ENCODE measurements around the gene PAEP. TPM values are rescaled to one million over a fixed set of nuclear protein-coding genes. Genes with fewer than 3 reads are reported as not detected.
A peak's percentile ranks its signal among the peaks of the same experiment; 100 is the strongest.

Gene PAEP
- total RNA-seq, 1 donor from 2014 or later, result not detected

DNA sequence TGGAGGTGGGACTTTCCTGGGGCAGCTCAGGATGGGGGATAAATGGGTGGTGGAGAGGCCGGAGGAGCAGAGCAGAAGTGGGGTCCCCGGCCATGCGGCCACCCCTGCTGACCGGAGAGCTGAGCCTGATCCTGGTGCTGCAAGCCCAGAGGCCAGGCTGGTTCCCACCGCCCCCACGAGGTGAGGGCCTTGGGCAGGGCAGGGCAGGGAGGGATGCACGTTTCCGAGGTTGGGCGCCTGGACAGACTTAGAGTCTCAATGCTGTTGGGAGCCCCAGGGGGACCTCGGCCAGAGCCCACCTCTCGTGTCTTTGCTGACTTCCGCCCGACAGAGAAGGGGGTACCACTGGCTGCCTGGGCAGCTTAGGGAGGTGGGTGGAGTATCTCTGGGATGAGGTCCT lies 10.1 kb upstream of the PAEP start:
- no peak for DNase-seq
- no peaks in the 10 kb centered on the region for H3K36me3 Mint-ChIP-seq (ENCODE audit: low read depth)
- H3K4me3 Mint-ChIP-seq, result no peak overlapping the region
- intact Hi-C loops (cut with micrococcal nuclease), result no loop called here
- H3K9me3 Mint-ChIP-seq, result no peaks in the 10 kb centered on the region
- no peaks in the 10 kb centered on the region for H3K4me1 Mint-ChIP-seq
- H3K27ac Mint-ChIP-seq, result no peak overlapping the region
- no peaks in the 10 kb centered on the region for H3K27me3 Mint-ChIP-seq

DNA sequence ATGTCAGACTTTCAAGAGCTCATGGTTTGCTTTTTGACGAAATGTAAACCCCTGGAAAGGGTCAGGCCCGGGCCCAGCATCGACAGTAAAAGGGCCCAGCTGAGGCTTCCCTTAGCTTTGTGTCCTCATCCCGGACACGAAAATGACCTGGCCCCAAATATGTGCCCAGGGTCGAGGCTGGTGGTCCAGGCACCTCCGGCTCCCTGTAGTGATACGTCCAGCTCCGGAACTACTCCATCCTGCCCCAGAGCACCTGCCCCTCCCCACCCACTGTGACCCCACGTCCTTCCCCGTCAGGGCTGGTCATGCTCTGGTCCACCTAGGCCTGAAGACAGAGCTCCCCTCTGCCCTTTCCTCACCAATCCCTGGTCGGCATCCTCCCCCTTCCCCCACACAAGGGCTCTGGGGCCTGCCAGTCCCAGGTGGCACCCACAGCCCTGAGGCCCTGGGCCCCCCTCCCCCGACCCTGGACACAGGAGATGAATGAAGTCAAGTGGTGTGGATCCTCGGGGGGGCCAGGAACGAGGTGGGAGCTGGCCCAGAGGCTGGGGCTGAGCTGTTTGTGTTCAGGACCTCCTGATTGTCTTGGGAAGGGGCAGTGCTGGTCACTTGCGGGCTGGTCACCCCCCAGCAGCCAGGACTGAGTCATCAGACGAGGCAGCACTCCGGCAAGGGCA lies 9.4 kb upstream of the PAEP start:
- Mint-ChIP-seq H3K4me1 (no peaks in the 10 kb centered on the region), H3K4me3 (no peak overlapping the region), H3K9me3 (no peaks in the 10 kb centered on the region), H3K36me3 (ENCODE audit: low read depth) (no peaks in the 10 kb centered on the region), H3K27ac (no peak overlapping the region), H3K27me3 (no peaks in the 10 kb centered on the region)
- DNase-seq, result no peak
- intact Hi-C loops (cut with micrococcal nuclease), result no loop called here

DNA sequence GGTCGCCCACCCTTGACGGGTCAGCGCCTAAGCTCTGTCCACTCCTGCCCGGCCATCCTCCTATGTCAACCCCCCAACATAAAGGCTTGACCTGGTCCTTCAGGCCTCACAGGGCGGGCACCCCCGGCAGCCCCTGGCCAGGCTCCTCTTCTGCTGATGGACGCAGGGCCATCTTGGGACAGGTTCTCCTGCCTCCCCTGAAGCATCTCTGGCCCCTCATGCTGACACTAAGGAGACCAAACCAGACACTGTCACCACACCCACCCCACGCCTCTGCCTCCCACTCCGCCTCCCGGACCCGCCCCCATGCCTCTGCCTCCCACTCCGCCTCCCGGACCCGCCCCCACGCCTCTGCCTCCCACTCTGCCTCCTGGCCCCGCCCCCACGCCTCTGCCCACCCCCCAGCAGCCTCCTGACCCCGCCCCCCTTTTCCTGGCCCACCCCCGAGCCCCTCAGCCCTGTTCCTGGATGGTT lies 8.8 kb upstream of the PAEP start:
- DNase-seq, result no peak
- Mint-ChIP-seq H3K4me1 (no peaks in the 10 kb centered on the region), H3K9me3 (no peaks in the 10 kb centered on the region), H3K36me3 (ENCODE audit: low read depth) (no peaks in the 10 kb centered on the region), H3K27me3 (no peaks in the 10 kb centered on the region), H3K4me3 (no peak overlapping the region), H3K27ac (no peak overlapping the region)
- intact Hi-C loops (cut with micrococcal nuclease), result no loop called here

DNA sequence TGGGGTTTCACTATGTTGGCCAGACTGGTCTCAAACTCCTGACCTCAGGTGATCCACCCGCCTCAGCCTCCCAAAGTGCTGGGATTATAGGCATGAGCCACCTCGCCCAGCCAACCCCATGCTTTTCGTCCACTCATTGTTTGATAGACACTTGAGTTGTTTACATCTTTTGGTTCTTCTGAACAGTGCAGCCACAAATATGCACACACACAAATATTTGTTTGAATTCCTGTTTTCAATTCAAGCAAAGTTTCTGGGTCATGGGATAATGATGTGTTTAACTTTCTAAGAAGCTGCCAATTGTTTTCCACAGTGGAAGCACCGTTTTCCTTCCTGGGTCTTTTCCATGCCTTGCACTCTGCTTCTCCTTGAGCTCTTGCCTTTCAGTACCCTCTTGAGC lies 6.8 kb upstream of the PAEP start:
- H3K9me3 Mint-ChIP-seq, result no peaks in the 10 kb centered on the region
- DNase-seq, result no peak
- H3K36me3 Mint-ChIP-seq (ENCODE audit: low read depth), result no peaks in the 10 kb centered on the region
- H3K27ac Mint-ChIP-seq, result no peak overlapping the region
- no peaks in the 10 kb centered on the region for H3K4me1 Mint-ChIP-seq
- intact Hi-C loops (cut with micrococcal nuclease), result no loop called here
- H3K27me3 Mint-ChIP-seq, result no peaks in the 10 kb centered on the region
- no peak overlapping the region for H3K4me3 Mint-ChIP-seq

DNA sequence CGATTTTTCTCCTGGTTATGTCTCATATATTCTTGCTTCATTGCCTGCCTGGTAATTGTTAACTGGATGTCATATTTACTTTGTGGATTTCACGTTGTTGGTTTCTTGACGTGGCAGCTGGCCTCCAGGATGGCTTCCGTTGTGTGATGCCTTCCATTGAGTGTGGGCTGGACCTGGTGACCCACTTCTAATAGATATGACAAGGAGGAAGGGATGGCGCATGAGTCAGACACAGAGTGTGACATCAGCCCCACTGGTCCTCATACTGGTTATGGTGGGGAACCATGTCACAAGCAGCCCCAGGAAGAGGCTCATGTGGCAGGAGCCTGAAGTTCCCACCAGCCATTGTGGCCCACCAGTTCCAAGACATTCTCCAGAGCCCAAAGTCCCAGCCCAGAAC lies 6.4 kb upstream of the PAEP start:
- Mint-ChIP-seq H3K27me3 (no peaks in the 10 kb centered on the region), H3K9me3 (no peaks in the 10 kb centered on the region), H3K4me1 (no peaks in the 10 kb centered on the region), H3K4me3 (no peak overlapping the region), H3K27ac (no peak overlapping the region), H3K36me3 (ENCODE audit: low read depth) (no peaks in the 10 kb centered on the region)
- DNase-seq, result no peak
- intact Hi-C loops (cut with micrococcal nuclease), result no loop called here

DNA sequence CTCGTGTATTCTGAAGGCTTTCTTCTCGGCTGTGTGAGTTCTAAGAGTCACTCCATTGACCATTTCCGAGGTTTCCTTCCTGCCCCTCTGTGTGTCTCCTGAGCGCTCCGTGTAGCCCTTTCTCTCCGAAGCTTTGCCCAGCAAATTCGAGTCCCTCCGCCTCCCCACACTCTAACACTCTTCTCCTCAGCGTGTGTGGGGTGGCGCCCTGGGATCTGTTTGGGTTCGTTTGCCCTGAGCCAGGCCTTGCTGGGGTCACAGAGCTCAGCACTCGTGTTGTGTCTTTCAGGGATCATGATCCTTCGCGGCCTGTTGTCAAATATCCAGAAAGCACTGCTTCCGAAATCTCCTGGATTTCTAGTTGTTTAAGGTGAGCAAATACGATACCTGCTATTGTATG lies 5.6 kb upstream of the PAEP start:
- no peak for DNase-seq
- intact Hi-C loops (cut with micrococcal nuclease), result no loop called here
- no peaks in the 10 kb centered on the region for H3K27me3 Mint-ChIP-seq
- no peak overlapping the region for H3K4me3 Mint-ChIP-seq
- H3K36me3 Mint-ChIP-seq (ENCODE audit: low read depth), result no peaks in the 10 kb centered on the region
- H3K4me1 Mint-ChIP-seq, result no peaks in the 10 kb centered on the region
- no peaks in the 10 kb centered on the region for H3K9me3 Mint-ChIP-seq
- no peak overlapping the region for H3K27ac Mint-ChIP-seq

GRCh38 chr9:135559606-135560005 lies 1.9 kb upstream of the PAEP start:
- Mint-ChIP-seq H3K27ac (no peak overlapping the region), H3K9me3 (no peaks in the 10 kb centered on the region), H3K36me3 (ENCODE audit: low read depth) (no peaks in the 10 kb centered on the region), H3K4me3 (no peak overlapping the region), H3K27me3 (no peaks in the 10 kb centered on the region), H3K4me1 (no peaks in the 10 kb centered on the region)
- intact Hi-C loops (cut with micrococcal nuclease), result no loop called here
- no peak for DNase-seq

DNA sequence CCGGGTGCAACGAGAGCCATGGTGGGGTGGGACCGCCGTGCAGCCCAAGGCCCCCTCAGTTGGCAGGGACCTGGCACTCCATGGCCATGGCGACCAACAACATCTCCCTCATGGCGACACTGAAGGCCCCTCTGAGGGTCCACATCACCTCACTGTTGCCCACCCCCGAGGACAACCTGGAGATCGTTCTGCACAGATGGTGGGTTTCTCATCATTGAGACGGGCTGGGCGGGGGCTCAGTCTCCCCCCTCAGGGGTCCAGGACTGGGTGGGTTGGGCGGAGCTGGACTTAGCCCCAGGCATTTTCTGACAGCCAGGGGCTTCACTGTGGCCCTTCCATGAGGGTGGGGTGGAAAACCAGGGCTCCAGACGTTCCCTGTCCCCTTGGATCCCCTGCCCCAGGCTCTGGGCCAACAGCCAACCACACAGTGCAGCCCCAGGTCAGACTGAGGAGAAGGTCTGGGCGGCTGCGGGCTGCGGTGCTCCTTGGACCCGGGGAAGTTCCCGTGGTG lies 734 bp downstream of the PAEP start:
- no peaks in the 10 kb centered on the region for H3K4me1 Mint-ChIP-seq
- H3K36me3 Mint-ChIP-seq (ENCODE audit: low read depth), result no peaks in the 10 kb centered on the region
- H3K27me3 Mint-ChIP-seq, result peaks cover 2% of the 10 kb centered on the region
- DNase-seq, result no peak
- no peak overlapping the region for H3K27ac Mint-ChIP-seq
- H3K4me3 Mint-ChIP-seq, result no peak overlapping the region
- no peaks in the 10 kb centered on the region for H3K9me3 Mint-ChIP-seq
- intact Hi-C loops (cut with micrococcal nuclease), result no loop called here

- Mint-ChIP-seq H3K9me3 (no peaks in the 10 kb centered on the region), H3K4me1 (no peaks in the 10 kb centered on the region), H3K36me3 (ENCODE audit: low read depth) (no peaks in the 10 kb centered on the region), H3K27ac (no peak overlapping the region), H3K27me3 (peaks cover 2% of the 10 kb centered on the region), H3K4me3 (no peak overlapping the region)
- intact Hi-C loops (cut with micrococcal nuclease), result no loop called here
- no peak for DNase-seq
These were observed 1.5 kb downstream of the PAEP start for GRCh38 chr9:135563039-135563476.

- H3K27me3 Mint-ChIP-seq, result peaks cover 2% of the 10 kb centered on the region
- H3K4me1 Mint-ChIP-seq, result no peaks in the 10 kb centered on the region
- no peaks in the 10 kb centered on the region for H3K9me3 Mint-ChIP-seq
- H3K4me3 Mint-ChIP-seq, result no peak overlapping the region
- no peaks in the 10 kb centered on the region for H3K36me3 Mint-ChIP-seq (ENCODE audit: low read depth)
- H3K27ac Mint-ChIP-seq, result peak overlapping the region; percentile 67
- no peak for DNase-seq
- intact Hi-C loops (cut with micrococcal nuclease), result no loop called here
These were observed 2.3 kb downstream of the PAEP start for GRCh38 chr9:135563858-135564257.

DNA sequence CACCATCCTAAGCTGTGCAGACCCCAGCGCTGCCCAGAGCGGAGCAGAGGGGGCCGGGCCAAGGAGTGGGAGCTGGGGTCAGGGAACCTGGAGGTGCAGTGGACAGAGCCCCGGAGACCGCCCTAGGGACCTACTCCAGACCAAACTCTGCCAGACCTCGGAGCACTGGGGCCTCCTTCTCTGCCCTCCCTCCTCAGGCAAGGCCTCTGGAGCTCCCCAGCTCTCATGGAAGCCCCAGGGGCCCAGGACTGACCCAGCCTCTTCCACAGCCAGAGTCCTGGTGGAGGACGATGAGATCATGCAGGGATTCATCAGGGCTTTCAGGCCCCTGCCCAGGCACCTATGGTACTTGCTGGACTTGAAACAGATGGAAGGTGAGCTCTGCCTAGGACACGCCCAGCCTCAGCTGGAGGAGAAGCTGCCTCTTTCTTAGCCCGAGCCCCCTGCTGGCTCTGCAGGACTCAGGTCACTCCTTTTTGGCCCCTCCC lies 3.6 kb downstream of the PAEP start:
- Mint-ChIP-seq H3K9me3 (no peaks in the 10 kb centered on the region), H3K4me3 (no peak overlapping the region), H3K27ac (no peak overlapping the region), H3K36me3 (ENCODE audit: low read depth) (no peaks in the 10 kb centered on the region), H3K27me3 (peaks cover 3% of the 10 kb centered on the region), H3K4me1 (no peaks in the 10 kb centered on the region)
- intact Hi-C loops (cut with micrococcal nuclease), result no loop called here
- no peak for DNase-seq

DNA sequence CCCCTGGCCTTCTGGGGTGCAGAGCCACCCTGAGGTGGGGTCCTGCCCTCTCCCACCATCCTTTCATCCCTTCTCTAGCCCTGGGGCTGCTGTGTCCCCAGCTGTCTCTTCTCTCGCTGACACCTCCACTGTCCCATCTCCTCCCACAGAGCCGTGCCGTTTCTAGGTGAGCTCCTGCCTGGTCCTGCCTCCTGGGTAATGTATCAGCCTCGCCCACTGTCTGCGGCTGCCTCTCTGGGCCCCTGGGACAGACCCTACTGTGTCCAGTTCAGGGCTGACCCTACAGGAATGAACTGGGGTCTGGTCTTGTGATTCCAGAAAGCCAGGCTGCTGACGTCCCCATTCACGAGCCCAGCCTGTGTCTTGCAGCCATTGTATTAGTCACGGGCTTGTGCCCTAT lies 4.1 kb downstream of the PAEP start:
- H3K27me3 Mint-ChIP-seq, result peaks cover 3% of the 10 kb centered on the region
- H3K9me3 Mint-ChIP-seq, result no peaks in the 10 kb centered on the region
- H3K36me3 Mint-ChIP-seq (ENCODE audit: low read depth), result no peaks in the 10 kb centered on the region
- H3K4me1 Mint-ChIP-seq, result no peaks in the 10 kb centered on the region
- intact Hi-C loops (cut with micrococcal nuclease), result no loop called here
- no peak for DNase-seq
- H3K4me3 Mint-ChIP-seq, result no peak overlapping the region
- no peak overlapping the region for H3K27ac Mint-ChIP-seq

- no peak for DNase-seq
- H3K27me3 Mint-ChIP-seq, result peaks cover 3% of the 10 kb centered on the region
- no peaks in the 10 kb centered on the region for H3K36me3 Mint-ChIP-seq (ENCODE audit: low read depth)
- no peaks in the 10 kb centered on the region for H3K4me1 Mint-ChIP-seq
- intact Hi-C loops (cut with micrococcal nuclease), result no loop called here
- H3K27ac Mint-ChIP-seq, result no peak overlapping the region
- H3K4me3 Mint-ChIP-seq, result no peak overlapping the region
- no peaks in the 10 kb centered on the region for H3K9me3 Mint-ChIP-seq
These were observed 5.0 kb downstream of the PAEP start for GRCh38 chr9:135566552-135566951.

- Mint-ChIP-seq H3K27me3 (peaks cover 3% of the 10 kb centered on the region), H3K27ac (no peak overlapping the region), H3K9me3 (no peaks in the 10 kb centered on the region), H3K4me1 (no peaks in the 10 kb centered on the region), H3K4me3 (no peak overlapping the region), H3K36me3 (ENCODE audit: low read depth) (no peaks in the 10 kb centered on the region)
- intact Hi-C loops (cut with micrococcal nuclease), result no loop called here
- DNase-seq, result no peak
These were observed 5.8 kb downstream of the PAEP start for GRCh38 chr9:135567311-135567710.

GRCh38 chr9:135568026-135568425 lies 6.5 kb downstream of the PAEP start:
- H3K9me3 Mint-ChIP-seq, result no peaks in the 10 kb centered on the region
- no peak overlapping the region for H3K27ac Mint-ChIP-seq
- H3K4me3 Mint-ChIP-seq, result no peak overlapping the region
- peaks cover 3% of the 10 kb centered on the region for H3K27me3 Mint-ChIP-seq
- no peaks in the 10 kb centered on the region for H3K4me1 Mint-ChIP-seq
- no peaks in the 10 kb centered on the region for H3K36me3 Mint-ChIP-seq (ENCODE audit: low read depth)
- intact Hi-C loops (cut with micrococcal nuclease), result no loop called here
- no peak for DNase-seq
